Neuronal stem cell (in vitro differentiated cells): ENCODE data around the gene HHIPL1.

ENCODE experiments used
- DNase-seq: peaks from one replicate; pipeline ENCODE4 v3.0.0-alpha.2; 2013; ENCODE audit warnings: low spot score
- H2AFZ ChIP-seq: one replicate; pipeline ENCODE4 v1.6.1; 2013; ENCODE audit warnings: mild to moderate bottlenecking, low read length, inconsistent platforms
- H2AK5ac ChIP-seq: 2 replicates; pipeline ENCODE4 v1.6.1; 2013; ENCODE audit warnings: low read depth, mild to moderate bottlenecking, inconsistent platforms, low read length, moderate library complexity, mixed read lengths
- H2BK120ac ChIP-seq: 2 replicates; pipeline ENCODE4 v1.6.1; 2013; ENCODE audit warnings: low read depth, mild to moderate bottlenecking, inconsistent platforms, low read length, moderate library complexity, mixed read lengths
- H2BK12ac ChIP-seq: one replicate; pipeline ENCODE4 v1.6.1; 2013; ENCODE audit warnings: low read length, inconsistent platforms
- H2BK15ac ChIP-seq: 2 replicates; pipeline ENCODE4 v1.6.1; 2013; ENCODE audit warnings: mild to moderate bottlenecking, low read length, inconsistent platforms, mixed read lengths
- H2BK5ac ChIP-seq: one replicate; pipeline ENCODE4 v1.6.1; 2013; ENCODE audit warnings: inconsistent platforms, mild to moderate bottlenecking, low read length, moderate library complexity
- H3K14ac ChIP-seq: one replicate; pipeline ENCODE4 v1.6.1; 2013; ENCODE audit warnings: low read length, inconsistent platforms
- H3K18ac ChIP-seq: 2 replicates; pipeline ENCODE4 v1.6.1; 2013; ENCODE audit warnings: low read length, inconsistent platforms
- H3K23ac ChIP-seq: 2 replicates; pipeline ENCODE4 v1.6.1; 2013; ENCODE audit warnings: low read depth, mild to moderate bottlenecking, mixed read lengths, low read length, inconsistent platforms; ENCODE audit not compliant: poor library complexity
- H3K27ac ChIP-seq: replicated peaks from 3 replicates; pipeline ENCODE4 v1.5.1; 2013; ENCODE audit warnings: low read length, inconsistent platforms
- H3K27me3 ChIP-seq, 3 experiments: 2 replicates each; pipeline ENCODE4 v1.6.1; 2013; ENCODE audit warnings: low read length in 3 of 3, mild to moderate bottlenecking in 2 of 3, inconsistent platforms in 1 of 3, low read depth in 1 of 3, mixed read lengths in 1 of 3, moderate library complexity in 1 of 3; ENCODE audit not compliant: control insufficient read depth in 3 of 3, insufficient read depth in 3 of 3
- H3K36me3 ChIP-seq, 2 donors: replicated peaks in 1 of 2; 2 replicates each; pipeline ENCODE4 v1.6.1; 2013; ENCODE audit warnings: low read length in 2 of 2; ENCODE audit not compliant: control insufficient read depth in 2 of 2, insufficient read depth in 2 of 2
- H3K4ac ChIP-seq: 2 replicates; pipeline ENCODE4 v1.6.1; 2013; ENCODE audit warnings: inconsistent platforms, mild to moderate bottlenecking, low read length, moderate library complexity
- H3K4me1 ChIP-seq, 2 donors: 1 replicate in 1 of 2; 2 replicates in 1 of 2; pipeline ENCODE4 v1.6.1; 2013; ENCODE audit warnings: low read length in 2 of 2, low read depth in 1 of 2; ENCODE audit not compliant: control insufficient read depth in 2 of 2, insufficient read depth in 1 of 2
- H3K4me2 ChIP-seq: one replicate; pipeline ENCODE4 v1.6.1; 2013; ENCODE audit warnings: mild to moderate bottlenecking, low read length, inconsistent platforms; ENCODE audit not compliant: insufficient read depth, poor library complexity, severe bottlenecking
- H3K4me3 ChIP-seq, 2 donors: 2 replicates each; pipeline ENCODE4 v1.5.1; 2013; ENCODE audit warnings: low read length in 2 of 2, mild to moderate bottlenecking in 2 of 2, inconsistent platforms in 1 of 2, moderate library complexity in 1 of 2
- H3K79me1 ChIP-seq: one replicate; pipeline ENCODE4 v1.6.1; 2013; ENCODE audit warnings: low read depth, mild to moderate bottlenecking, inconsistent platforms, low read length, moderate library complexity
- H3K9ac ChIP-seq: one replicate; pipeline ENCODE4 v1.6.1; 2013; ENCODE audit warnings: mild to moderate bottlenecking, low read depth, low read length, inconsistent platforms; ENCODE audit not compliant: poor library complexity
- H3K9me3 ChIP-seq, 2 donors: replicated peaks in 1 of 2; 2 replicates each; pipeline versions ENCODE3 to v1.6.1; 2013; ENCODE audit warnings: low read length in 2 of 2, mild to moderate bottlenecking in 2 of 2, inconsistent platforms in 1 of 2, low read depth in 1 of 2, mixed read lengths in 1 of 2, moderate library complexity in 1 of 2; ENCODE audit not compliant: control insufficient read depth in 2 of 2, insufficient read depth in 1 of 2
- H4K8ac ChIP-seq: one replicate; pipeline ENCODE4 v1.6.1; 2013; ENCODE audit warnings: low read depth, mild to moderate bottlenecking, inconsistent platforms, low read length, moderate library complexity
- H4K91ac ChIP-seq: one replicate; pipeline ENCODE4 v1.6.1; 2013; ENCODE audit warnings: low read length, low read depth, mild to moderate bottlenecking, inconsistent platforms; ENCODE audit not compliant: poor library complexity
- WGBS, 2 donors: extraction: QIAGEN DNeasy Blood & Tissue Kit; methylation state at CpG; one replicate each; pipeline ENCODE4 v1.1.7; 2013; ENCODE audit warnings: missing lambda C conversion rate in 2 of 2, mixed read lengths in 1 of 2; ENCODE audit not compliant: insufficient read length in 2 of 2, insufficient replicate concordance in 1 of 2; ENCODE audit errors: extremely low coverage in 2 of 2; 5-methylcytosine and 5-hydroxymethylcytosine counted together

The HHIPL1 gene

DNA sequence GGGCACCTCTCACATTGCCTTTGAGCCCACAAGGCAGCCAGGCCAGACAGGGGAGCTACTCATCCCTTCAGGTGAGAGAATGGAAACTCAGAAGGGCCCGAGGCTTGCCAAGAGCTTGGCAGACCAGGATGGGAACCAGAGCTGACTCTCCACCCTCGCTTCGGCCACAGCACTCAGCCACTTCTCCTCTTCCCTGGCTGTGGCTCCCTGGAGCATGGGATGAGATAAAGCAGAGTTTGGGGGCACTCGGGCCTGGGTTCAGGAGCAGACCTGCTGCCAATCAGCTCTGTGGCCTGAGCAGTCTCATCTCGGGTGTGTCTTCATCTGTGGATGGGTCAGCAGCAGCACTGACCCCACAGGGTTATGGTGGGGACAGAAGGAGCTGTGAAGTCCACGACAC is 20.9 kb upstream of the HHIPL1 start:
- Histone ChIP-seq H3K14ac (no peak overlapping the region), H3K9me3 (no peaks in the 10 kb centered on the region), H3K4ac (no peak overlapping the region), H3K27me3 (no peaks in the 10 kb centered on the region), H3K23ac (no peak overlapping the region), H2AK5ac (no peak overlapping the region), H3K4me1 (peaks cover 14 to 30% of the 10 kb centered on the region in 2 donors), H2BK5ac (no peak overlapping the region), H3K79me1 (no peaks in the 10 kb centered on the region), H2BK12ac (peak overlapping the region; percentile 30), H2BK15ac (peak overlapping the region; percentile 84), H2AFZ (no peak overlapping the region), H3K36me3 (no peaks in the 10 kb centered on the region), H2BK120ac (no peak overlapping the region), H3K4me3 (no peak overlapping the region), H3K27ac (no peak overlapping the region), H3K4me2 (no peak overlapping the region), H4K8ac (no peak overlapping the region), H4K91ac (no peak overlapping the region), H3K18ac (peak overlapping the region; percentile 7), H3K9ac (no peak overlapping the region)
- no CpG with 5 or more reads among the region's 6 CpGs for WGBS, 2 donors
- DNase-seq = no peak

DNA sequence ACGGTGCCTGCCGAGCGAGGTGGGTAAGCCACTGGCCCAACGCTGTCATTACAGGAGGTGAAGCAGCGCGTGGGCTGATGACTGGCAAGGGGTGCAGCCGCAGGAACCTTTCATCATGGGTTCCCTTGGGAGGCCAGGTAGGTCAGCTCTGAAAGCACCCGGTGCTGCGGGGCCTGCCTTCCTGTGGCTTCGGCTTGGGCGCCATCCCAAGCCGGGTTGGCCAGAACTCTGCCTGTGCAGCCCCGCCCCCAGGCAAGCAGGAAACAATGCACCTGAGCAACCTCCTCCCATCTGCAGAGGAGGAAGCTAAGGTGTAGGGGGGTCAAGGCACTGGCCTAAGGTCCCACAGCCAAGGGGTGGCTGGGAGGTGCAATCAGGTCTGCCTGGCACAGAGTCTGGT is 20.0 kb upstream of the HHIPL1 start:
- Histone ChIP-seq H3K18ac (peak overlapping the region; percentile 67), H2BK120ac (no peak overlapping the region), H3K4me2 (no peak overlapping the region), H4K91ac (no peak overlapping the region), H2BK5ac (no peak overlapping the region), H3K4me3 (no peak overlapping the region), H3K4ac (no peak overlapping the region), H4K8ac (no peak overlapping the region), H3K36me3 (no peaks in the 10 kb centered on the region), H2AFZ (no peak overlapping the region), H3K9me3 (no peaks in the 10 kb centered on the region), H2AK5ac (no peak overlapping the region), H3K79me1 (no peaks in the 10 kb centered on the region), H3K23ac (peak overlapping the region; percentile 75), H3K9ac (no peak overlapping the region), H3K14ac (peak overlapping the region; percentile 67), H3K4me1 (peaks cover 14 to 23% of the 10 kb centered on the region in 2 donors), H3K27ac (no peak overlapping the region), H2BK15ac (no peak overlapping the region), H2BK12ac (no peak overlapping the region), H3K27me3 (no peaks in the 10 kb centered on the region)
- no CpG with 5 or more reads among the region's 13 CpGs for WGBS, 2 donors
- DNase-seq = no peak

DNA sequence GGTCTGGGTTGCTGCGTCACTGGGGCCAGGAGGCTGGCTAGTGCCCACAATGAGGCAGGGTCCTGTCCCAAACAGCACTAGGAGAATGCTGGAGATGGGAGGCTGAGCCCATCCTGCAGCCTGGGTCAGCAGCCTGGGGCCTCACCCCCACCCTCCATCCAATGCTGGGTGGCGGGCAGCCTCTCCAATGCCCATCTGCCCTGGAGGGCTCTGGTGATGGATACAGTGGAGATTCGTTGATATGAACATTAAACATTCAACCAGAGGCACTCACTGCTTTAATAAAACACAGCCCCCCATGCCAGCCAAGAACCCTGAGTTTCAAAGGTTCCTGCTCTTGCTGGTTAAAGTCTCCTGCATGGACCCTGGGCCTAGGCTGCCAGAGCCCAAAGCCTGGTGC is 19.5 kb upstream of the HHIPL1 start:
- no peak overlapping the region for H2BK12ac ChIP-seq
- no peak overlapping the region for H2BK15ac ChIP-seq
- DNase-seq = no peak
- no peak overlapping the region for H2BK120ac ChIP-seq
- no peak overlapping the region for H3K9ac ChIP-seq
- no peak overlapping the region for H2AFZ ChIP-seq
- no peak overlapping the region for H2BK5ac ChIP-seq
- H3K36me3 ChIP-seq = no peaks in the 10 kb centered on the region
- no peaks in the 10 kb centered on the region for H3K79me1 ChIP-seq
- WGBS, 2 donors = no CpG with 5 or more reads among the region's 3 CpGs
- no peak overlapping the region for H3K27ac ChIP-seq
- H3K9me3 ChIP-seq = no peaks in the 10 kb centered on the region
- no peak overlapping the region for H3K4me2 ChIP-seq
- no peak overlapping the region for H2AK5ac ChIP-seq
- no peaks in the 10 kb centered on the region for H3K27me3 ChIP-seq
- no peak overlapping the region for H4K8ac ChIP-seq
- no peak overlapping the region for H3K4ac ChIP-seq
- no peak overlapping the region for H4K91ac ChIP-seq
- no peak overlapping the region for H3K4me3 ChIP-seq
- H3K23ac ChIP-seq = peak overlapping the region; percentile 8
- H3K18ac ChIP-seq = no peak overlapping the region
- peaks cover 8 to 18% of the 10 kb centered on the region in 2 donors for H3K4me1 ChIP-seq
- no peak overlapping the region for H3K14ac ChIP-seq

DNA sequence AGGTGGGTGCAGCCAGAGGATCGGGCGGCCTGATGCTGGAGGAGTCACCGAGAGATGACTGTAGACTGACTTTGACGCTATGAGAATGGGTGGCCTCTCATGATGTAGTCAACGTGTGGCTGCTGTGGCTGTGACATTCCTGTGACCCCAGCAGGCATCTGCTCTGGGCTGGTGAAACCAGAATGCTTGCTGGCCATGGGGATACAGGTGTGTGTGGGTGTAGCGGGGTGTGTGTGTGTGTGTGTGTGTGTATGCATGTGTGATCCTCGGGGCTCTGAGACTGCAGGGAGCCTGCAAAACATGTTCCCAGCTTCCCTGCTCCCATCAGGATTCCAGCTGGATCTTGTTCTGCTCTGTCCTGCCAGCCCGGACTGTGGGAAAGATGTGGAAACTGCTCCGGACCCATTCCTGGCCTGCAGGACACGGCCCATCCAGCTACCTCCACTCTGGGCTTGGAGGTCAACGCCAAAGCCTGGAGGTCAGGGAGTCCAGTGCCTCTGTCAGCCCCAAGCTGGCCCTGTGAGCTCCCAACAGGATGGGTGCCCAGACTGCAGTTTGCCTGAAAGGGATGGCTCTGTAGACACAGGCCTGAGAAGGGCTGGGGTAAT is 18.8 kb upstream of the HHIPL1 start:
- no peak overlapping the region for H4K8ac ChIP-seq
- no peaks in the 10 kb centered on the region for H3K9me3 ChIP-seq
- H3K36me3 ChIP-seq = no peaks in the 10 kb centered on the region
- DNase-seq = no peak
- no peak overlapping the region for H3K9ac ChIP-seq
- no peaks in the 10 kb centered on the region for H3K27me3 ChIP-seq
- H3K4me1 ChIP-seq = peaks cover 7 to 14% of the 10 kb centered on the region in 2 donors
- no CpG with 5 or more reads among the region's 11 CpGs for whole genome bisulfite sequencing, 2 donors
- peak overlapping the region; percentile 60 for H3K18ac ChIP-seq
- no peak overlapping the region for H2BK5ac ChIP-seq
- H3K4ac ChIP-seq = no peak overlapping the region
- H2BK12ac ChIP-seq = peak overlapping the region; percentile 26
- H3K14ac ChIP-seq = no peak overlapping the region
- H3K4me2 ChIP-seq = no peak overlapping the region
- H2BK120ac ChIP-seq = no peak overlapping the region
- H3K27ac ChIP-seq = no peak overlapping the region
- no peaks in the 10 kb centered on the region for H3K79me1 ChIP-seq
- H3K4me3 ChIP-seq = no peak overlapping the region
- H3K23ac ChIP-seq = peak overlapping the region; percentile 8
- peak overlapping the region; percentile 45 for H2BK15ac ChIP-seq
- no peak overlapping the region for H2AFZ ChIP-seq
- H2AK5ac ChIP-seq = peak overlapping the region; percentile 76
- no peak overlapping the region for H4K91ac ChIP-seq
